Epidermal melanocyte (primary cell): ENCODE measurements around the gene KIF18A.
"Not testable (repeated sequence)": the region's sequence is repeated elsewhere in the genome, so short reads cannot be mapped to it uniquely, and the experiment has no call there.

Source experiments
- DNase-seq: peaks from one replicate; pipeline ENCODE4 v3.0.0; 2011; ENCODE audit warnings: low spot score; ENCODE audit not compliant: insufficient read length

The KIF18A gene

DNA sequence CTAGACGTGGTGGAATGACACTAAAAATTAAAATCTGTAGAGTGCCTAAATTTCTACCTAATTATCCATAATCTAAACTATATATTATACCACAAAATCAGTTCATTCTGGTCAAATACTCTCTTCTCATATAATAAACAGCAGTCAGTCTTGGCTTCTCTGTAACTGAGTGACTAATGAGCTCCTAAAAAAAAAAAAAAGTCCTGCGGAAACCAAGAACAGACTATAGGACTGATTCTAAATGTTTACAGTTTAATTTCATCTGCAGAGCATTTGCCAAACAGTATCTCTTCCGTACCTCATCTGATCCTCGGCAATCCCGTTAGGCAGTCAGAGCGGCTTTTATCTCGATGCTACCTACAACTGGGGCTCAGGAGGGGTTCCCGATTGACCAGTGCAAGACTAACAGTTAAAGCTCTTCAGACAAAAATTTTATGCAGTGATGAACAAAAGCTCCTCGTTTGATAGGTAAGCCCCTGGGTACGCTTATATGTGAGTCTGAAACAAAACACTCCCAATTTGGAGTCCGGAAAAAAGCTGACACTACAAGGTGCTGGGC is 686 bp downstream of the KIF18A start:
- DNase-seq = no peak

DNA sequence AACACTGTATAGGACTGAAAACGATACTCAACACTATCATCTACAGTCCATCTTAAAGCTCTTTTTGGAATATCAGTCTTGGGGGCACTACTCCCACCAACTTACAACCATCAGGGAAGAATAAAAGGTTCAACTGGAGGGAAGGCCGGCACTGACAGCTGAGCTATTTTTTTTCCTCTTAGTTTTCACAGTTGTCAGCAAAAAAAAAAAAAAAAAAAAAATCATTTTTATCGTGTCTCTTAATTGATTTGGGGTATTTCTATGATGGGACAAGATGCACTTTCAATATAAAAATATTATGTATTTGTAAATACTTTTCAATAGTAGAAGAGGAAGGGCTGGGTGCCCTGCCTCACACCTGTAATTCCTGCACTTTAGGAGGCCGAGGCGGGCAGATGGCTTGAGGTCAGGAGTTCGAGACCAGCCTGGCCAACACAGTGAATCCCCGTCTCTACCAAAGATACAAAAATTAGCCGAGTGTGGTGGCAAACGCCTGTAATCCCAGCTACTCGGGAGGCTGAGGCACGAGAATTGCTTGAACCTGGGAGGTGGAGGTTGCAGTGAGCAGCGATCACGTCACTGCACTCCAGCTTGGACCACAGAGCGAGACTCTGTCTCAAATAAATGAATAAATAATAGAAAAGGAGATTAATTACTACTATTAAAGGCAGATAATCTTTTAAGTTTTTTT is 1.5 kb downstream of the KIF18A start:
- DNase-seq = no peak

DNA sequence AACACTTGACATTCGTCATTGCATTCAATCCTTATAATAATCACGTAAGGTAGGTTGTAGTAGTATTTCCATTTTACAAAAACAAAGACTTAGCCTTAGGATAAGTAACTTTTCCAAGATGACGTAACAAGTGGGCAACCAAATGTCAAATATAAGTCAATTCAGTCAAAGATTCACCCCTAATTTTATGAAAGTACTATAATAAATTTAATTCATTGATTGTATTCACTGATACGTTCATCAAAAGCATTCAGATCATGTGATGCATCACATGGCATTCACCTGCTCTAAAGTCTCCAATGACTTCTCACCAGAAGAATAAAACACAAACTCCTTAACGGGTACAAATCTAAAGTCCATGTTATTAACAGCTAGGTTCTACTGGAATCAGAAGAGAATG is 2.1 kb downstream of the KIF18A start:
- no peak for DNase-seq

DNA sequence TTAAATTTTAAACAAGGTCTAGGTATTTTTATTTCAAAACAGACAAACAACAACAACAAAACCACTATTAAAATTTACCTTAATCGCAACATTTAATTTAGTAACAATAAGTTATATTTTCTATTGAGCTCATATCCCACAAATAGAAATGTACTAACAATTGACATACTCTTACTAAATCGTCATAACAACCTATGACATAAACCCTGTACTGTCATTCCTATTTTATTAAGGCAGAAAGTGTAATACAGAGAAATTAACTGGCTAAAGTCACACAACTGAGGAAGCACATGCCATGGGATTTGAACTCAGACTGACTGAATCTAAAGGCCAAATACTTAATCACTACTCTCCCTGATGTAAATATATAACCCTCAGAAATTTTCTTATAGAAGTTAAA is 3.0 kb downstream of the KIF18A start:
- DNase-seq = no peak

DNA sequence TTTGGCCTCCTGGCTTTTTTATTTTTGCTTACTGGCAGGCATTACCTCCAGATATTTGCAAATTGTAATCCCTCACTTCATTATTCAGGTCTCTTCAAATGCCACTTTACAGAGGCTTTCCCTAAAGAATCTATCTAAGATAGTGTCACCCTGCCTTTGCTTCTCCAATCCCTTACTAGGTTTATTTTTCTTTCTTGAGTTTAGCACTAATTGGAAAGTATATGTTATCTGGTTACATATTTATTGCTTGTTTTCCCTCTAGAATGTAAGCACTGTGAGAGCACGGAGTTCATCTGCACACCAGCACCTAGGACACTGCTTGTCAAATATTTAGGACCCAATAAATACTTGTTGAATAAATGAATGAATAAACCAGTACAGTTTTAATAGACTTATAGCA is 3.5 kb downstream of the KIF18A start:
- no peak for DNase-seq

DNA sequence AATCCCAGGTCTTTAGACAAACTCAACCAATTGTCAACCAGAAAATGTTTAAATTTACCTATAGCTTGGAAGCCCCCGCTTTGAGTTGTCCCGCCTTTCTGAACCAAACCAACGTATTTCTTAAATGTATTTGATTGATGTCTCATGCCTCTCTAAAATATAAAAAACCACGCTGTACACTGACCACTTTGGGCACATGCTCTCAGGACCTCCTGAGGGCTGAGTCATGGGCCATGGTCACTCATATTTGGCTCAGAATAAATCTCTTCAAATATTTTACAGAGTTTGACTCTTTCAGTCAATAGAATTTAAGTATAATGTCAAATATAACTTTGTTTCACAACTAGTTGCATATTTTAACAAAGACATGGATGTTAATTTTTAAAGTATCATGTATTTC is 5.7 kb downstream of the KIF18A start:
- not testable (repeated sequence) for DNase-seq

DNA sequence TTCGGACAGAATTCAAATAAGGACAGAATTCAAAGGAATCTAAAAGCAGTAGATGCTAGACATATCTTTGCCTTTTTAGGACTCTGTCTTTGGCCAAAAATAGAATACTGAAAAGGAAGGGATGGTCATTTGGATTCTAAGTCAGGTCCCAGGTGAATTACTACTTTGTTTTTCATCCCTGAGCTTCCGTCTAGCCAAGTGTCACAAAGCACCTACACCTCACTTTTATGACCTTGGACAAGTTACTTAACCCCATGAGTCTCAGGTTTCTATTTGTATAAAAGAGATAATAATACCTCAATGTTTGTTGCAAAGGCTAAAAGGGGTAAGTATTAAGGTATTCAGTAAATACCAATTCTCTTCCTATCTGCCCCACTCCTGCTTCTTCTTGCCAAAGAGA is 7.3 kb downstream of the KIF18A start:
- no peak for DNase-seq

DNA sequence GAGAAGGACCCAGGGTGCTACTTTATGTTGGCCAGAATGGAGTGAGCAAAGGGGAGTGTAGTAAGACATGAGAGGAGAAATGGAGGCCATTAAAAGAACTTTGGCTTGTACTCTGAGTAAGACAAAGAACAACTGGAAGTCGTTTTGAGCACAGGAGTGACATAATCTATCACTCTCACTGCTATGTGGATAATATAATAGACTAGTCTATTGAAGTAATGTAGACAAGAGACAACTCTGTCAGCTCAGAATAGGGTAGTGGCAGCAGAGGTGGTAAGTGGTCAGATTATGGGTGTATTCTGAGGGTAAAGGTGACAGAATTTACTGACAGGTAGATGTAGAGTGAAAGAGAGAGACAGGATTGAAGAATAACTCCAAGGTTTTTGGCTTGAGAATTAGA is 8.2 kb downstream of the KIF18A start:
- no peak for DNase-seq

DNA sequence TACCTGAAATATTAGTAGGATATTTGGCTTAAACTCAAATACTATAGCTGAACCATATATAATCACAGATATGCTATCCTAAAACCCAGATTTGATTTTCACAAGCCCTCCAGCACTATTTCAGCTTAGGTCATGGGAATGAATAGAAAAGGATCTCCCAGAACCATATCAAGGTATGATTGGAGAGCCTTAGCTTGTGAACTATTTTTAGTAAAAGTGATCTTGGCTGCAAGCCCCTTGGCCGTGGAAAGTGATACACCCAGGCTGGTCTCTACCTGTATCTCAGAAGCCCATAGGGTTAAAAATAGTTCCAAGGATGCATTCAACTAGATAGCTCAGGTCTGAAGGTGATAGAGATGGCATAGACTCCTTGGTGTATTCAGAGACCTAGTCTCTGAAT is 9.7 kb downstream of the KIF18A start:
- DNase-seq = no peak

DNA sequence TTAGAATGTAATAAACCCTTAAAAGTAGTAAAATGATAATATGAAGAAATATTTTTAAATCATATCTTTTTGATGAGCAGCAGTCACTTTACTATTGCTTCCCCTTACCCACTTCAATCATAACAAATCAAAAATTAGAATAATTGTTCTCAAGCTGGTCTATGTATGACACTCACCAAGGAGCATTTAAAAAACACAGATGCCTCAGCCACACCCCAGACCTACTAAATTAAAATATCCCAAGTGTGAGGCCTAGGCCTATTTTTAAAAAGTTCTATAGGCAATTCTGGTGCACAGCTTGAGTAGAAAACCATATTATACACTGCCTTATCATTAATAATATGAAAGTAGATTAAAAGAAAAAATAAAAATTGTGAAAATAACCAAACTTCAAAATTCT is 15.2 kb downstream of the KIF18A start:
- DNase-seq = no peak

DNA sequence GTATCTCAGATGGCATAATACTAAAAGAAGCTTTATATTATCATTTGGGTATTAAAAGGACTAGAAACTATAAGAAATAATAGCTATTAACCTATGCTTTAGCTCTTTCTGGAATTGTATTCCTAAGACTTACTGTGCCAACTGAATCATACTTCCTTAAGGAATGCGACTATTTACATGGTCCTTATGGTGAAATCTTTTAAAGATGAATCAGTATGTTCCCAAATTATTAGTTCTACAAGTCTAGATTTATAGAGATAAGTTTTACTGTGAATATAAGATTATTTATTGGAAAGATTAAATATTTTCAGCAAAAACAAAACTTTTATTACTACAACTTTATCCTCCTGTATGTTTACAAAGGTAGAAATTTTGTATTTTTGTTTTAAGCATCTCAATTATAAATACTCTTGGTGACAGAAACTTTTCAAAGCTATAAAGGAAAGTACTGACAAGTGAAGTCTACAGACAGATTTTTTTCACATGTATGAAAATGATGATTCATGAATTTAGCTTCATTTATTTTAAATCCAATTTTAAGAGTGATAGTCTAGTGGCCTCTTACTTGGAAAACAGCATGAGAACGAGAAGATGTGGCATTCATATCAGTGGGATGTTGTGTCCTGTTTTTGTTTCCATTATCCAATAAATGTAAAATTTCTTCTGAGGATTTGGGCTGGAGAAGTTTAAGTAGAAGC is 17.8 kb downstream of the KIF18A start:
- no peak for DNase-seq

DNA sequence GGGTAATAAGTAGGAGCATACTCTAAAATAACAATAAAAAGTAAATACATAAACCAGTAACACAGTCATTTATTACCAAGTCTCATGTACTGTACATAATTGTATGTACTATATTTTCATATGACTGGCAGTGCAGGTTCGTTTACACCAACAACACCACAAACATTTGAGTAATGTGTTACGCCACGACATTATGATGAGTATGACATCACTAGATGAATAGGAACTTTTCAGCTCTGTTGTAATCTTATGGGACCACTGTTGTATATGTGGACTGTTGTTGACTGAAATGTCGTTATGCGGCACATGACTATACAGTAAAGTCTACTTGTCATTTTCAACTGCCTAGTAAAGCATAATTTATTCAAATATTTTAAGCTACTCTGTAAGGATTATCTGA is 18.6 kb downstream of the KIF18A start:
- DNase-seq = no peak

DNA sequence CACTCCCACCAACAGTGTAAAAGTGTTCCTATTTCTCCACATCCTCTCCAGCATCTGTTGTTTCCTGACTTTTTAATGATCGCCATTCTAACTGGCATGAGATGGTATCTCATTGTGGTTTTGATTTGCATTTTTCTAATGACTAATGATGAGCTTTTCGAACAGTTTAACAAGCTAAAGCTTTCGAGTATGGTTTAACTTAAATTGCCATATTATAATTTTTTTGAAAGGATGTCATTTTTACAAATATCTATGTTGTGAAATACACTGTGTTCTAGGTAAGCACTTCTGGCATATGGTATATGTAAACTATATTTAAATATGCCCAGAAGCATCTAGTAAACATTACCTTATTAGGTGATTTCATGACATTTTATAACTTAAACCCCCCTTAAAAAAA is 20.3 kb downstream of the KIF18A start:
- not testable (repeated sequence) for DNase-seq

DNA sequence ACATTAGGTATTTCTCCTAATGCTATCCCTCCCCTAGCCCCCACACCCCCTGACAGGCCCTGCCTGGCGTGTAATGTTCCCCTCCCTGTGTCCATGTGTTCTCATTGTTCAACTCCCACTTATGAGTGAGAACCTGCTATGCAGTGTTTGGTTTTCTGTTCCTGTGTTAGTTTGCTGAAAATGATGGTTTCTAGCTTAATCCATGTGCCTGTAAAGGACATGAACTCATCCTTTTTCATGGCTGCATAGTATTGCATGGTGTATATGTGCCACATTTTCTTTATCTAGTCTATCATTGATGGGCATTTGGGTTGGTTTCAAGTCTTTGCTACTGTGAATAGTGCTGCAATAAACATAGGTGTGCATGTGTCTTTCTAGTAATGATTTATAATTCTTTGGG is 20.8 kb downstream of the KIF18A start:
- not testable (repeated sequence) for DNase-seq

DNA sequence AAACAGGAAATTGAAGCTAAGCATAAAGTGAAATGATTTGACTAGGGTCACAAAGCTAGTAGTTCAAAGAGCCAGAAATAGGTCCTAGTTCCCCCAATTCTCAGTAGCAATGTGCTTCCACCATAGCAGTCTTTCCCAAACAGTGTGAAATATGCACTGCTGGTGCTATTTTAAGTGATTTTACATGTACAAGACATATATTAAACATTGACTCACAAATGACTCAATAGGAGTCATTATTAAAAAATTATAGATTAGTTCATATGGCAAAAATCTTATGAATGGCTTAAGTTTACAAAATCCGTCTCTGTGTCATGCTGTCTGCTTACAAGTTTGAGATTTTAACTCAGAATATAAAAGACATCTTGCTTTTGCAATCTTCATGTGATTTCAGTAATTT is 21.4 kb downstream of the KIF18A start:
- no peak for DNase-seq

DNA sequence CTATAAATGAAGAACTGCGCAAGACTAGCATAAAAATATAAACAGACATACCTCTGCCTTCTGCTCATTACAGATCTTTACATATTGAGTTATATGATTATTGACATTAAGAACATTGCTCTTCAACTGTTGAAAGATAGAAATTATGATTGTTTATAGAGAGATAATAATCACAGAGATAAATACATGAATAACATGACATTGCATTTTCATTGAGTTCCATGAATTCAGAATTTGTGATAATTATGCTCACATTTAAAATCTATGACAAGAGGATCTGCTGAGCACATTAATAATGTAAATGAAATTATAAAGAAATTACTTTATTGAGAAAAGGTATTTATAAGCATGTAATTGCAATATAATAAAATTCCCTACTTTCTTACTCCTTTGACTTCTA is 24.8 kb downstream of the KIF18A start:
- no peak for DNase-seq

DNA sequence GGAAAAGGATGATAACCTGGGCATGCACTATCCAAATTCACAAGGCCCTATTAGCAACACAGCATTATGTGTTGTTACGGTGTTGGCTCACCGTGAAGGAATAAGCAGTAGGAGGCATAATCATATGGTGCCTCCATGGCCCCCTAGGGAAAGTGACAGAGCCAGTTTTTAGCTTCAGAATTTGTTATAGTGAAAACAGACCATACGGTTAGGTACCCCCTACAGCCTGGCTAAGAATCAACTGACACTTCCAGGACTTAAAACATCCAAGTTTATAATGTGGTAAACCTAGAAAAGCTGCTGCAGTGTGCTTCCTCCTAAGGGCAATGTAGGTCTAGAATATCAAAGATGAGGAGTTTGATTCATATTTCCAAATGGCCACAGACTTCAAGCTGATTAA is 30.4 kb downstream of the KIF18A start:
- DNase-seq = no peak

DNA sequence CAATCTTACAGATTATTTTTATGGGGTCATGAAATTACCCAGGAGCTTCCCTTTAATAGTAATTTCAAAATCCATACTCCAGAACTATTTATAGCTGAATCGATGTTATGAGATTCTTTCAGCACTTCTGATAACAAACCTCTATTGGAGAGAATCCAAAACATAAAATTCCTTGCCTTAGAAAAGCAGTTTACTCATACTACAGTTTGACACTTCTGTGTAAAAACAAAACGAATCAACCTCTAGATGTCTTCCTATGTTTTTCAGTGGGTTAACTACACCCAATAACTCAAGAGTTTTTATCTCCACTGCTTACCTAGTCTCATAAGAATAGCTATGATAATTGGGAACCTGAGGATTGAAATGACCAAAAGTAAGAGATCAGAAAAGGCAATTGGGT is 35.6 kb downstream of the KIF18A start:
- DNase-seq = no peak

DNA sequence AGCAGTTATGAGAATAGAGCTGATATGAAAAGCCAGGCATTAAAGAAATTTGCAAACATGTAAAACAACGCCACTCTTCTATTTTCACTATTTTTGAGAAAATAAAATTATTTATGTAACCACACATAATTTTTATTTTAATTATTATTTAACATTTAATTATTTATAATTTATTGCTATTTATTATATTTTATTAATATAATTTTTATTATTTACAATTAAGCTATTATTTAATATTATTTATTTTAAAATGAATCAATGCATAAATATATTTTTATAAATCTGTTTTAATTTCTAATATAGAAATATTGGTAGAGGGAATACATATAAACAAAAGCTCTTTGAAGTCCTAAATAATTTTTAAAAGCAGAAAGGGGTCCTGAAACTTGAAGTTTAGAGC is 36.7 kb downstream of the KIF18A start:
- no peak for DNase-seq

DNA sequence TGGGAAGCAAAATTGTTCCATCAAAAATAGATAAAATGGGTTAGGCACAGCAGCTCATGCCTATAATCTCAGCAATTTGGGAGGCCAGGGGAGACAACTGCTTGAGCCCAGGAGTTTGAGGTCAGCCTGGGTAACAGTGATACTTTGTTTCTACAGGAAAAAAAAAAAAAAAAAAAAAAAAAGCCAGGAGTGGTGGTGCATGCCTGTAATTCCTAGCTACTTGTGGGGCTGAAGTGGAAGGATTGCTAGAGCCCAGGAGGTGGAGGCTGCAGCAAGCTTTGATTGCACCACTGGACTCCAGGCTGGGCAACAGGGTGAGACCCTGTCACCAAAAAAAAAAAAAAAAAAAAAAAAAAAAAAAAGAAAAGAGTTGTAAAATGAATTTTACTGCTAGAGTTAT is 49.6 kb downstream of the KIF18A start:
- DNase-seq = no peak

DNA sequence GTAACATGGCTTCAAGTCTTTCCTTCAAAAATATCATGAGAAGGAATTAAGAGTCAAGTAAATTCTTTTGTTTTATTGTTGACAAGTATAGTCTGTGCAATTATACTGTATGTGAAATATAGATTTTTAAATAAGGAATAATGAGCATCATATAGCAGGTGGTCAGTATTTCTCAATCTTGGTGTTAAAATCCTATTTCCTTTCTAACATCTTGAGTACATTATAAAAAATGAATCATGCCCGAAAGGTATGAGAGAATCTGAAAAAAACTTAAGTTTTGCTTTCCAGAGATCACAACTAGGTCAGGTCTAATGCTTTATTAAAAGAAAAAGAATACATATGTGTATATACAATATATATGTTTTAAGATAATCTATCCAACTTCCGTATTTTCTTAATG is 53.1 kb downstream of the KIF18A start:
- no peak for DNase-seq

DNA sequence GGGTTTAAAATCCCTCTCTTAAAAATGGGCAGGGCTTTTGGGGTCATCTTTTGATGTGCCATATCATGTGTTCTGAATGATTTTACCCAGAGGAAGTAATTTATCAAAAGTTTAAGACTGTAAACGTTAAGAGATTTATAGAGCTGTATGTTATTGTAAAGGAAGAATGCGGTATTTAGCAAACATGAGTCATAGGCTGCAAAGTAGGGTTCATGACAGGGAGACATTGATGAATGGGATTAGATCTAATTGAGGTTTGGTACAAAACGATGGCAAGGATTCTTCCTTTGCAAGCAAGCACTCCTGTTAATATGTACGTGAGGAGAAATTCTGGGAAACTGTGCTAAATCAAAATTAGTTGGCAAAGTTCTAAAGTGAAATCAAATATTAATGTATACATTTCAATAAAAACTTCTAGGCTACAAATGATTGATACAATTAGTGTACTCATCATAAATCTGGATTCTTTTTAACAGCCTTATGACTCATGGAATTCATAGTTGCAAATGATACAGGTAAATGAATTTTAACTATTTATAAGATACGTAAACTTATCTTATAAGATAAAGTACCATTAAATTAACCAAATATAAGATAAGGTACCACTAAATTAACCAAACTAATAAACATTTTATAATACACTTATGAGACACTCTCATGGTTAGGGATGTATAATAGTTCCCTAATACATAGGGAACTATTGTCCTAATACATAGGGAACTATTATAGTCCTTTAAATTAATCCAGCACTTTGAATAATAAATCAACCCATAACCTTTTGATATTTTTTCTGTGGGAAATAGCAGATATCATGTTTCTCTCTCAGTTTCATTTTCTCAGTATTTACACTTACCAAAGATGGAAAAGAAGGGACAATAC is 58.4 kb downstream of the KIF18A start:
- DNase-seq = no peak
